HG02678 (cell line): ENCODE measurements around the gene MEGF6.

ENCODE experiments used
- ATAC-seq: cut with Tn5 transposase; IDR thresholded peaks from one replicate; pipeline ENCODE4 v1.9.1; 2021; ENCODE audit warnings: mild to moderate bottlenecking, moderate library complexity; ENCODE audit not compliant: unreplicated experiment

The MEGF6 gene

DNA sequence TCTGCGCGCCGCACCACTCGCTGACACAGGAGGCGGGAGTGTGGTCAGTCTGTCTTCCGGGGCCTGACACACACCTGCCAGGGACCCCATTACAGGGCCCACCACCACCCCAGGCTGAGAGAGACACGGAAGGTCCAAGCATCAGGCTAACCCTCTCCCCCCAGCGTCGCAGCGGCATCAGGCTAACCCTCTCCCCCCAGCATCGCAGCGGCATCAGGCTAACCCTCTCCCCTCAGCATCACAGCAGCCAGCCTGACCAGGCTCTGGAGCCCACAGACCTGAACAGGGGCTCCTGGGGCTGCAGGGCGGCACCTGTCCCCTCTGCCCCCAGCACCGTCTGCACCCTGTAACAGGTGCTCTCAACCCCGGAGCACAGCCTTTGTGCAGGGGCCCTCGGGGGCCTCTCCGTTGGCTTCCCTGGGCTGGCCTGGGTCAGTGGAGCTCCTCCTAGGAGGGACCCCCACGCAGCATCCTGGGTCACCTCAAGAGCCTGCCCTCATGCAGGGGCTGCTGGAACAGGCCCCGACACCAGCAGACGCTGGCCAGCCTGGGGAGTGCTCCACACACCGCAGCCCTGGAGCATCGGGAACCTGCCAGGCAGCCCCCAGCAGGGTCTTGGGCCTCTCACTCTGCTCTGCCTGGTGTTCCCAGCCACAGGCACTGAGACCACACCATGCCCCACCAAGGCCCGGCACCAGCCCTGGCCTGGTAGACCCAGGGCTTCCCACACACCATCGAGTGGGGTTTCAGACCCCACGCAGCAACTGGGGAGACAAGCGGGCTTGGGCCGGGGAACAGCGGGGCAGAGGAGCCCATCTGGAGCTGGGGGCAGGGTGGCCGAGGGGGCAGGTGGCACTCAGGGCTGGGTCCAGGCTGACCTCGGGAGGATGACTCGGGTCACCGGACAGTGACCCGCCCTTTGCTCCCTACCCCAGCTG is 67.0 kb downstream of the MEGF6 start:
- ATAC-seq: no peak

DNA sequence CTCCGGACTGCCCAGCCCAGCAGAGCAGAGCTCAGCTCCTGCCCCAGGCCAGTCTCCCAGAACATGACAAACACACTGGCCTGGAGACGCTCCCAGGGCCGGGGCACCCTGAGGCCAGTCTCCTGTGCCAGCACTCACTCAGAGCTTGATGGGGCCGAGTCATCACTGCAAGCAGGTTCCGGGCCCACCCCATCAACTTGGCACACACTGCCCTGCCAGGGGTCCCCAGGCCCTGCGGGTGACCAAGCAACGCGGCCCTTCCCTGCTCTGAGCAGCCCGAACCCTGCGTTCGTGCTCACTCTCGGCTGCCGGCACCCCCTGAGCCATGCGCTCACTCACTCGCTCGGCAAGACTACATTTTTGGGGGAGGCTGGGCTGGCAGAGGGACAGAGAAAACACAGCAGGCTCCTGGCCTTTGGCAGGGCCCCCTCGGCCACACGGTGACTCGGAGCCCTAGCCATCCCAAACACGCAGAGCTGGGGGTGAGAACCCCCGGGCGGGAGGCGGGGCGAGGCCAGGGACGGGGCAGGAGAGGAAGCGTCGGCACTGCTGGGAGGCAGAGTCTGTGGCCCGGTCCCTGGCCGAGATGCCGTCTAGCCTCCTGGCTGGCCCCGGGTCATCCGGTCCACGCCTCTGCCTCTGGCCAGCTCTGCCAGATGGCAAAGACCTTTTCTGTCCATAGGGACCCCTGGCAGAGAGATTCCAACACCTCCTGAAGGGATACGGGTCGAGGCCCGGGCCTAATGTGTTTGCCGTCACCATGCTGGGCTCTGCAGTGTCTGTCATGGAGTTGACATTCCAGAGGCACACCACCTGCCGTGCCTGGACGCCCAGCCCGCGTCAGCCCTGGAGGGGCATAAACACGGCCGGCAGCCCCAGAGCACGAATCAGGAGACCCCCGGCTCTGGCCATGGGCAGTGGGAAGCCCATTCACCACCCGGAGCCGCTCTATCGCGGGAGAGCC is 68.0 kb downstream of the MEGF6 start:
- no peak for ATAC-seq

DNA sequence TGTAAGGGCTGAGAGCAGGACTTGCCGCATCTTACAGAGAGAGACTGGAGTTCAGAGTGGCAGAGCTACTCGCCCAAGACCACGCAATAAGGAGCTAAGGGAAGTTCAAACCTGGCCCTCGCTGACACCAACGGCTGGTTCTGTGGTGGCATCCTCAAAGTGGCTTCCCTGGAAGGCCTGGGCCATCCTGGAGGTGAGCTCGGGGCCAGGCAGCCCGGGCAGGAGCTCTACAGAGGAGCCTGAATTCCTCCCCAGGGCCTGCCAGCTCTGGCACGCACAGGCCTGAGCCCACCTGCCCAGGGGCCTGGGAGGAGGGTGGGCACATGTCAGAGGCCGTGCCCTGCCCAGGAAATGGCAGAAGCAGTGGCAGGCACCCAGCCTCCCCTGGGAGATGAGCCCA is 68.6 kb downstream of the MEGF6 start:
- no peak for ATAC-seq

DNA sequence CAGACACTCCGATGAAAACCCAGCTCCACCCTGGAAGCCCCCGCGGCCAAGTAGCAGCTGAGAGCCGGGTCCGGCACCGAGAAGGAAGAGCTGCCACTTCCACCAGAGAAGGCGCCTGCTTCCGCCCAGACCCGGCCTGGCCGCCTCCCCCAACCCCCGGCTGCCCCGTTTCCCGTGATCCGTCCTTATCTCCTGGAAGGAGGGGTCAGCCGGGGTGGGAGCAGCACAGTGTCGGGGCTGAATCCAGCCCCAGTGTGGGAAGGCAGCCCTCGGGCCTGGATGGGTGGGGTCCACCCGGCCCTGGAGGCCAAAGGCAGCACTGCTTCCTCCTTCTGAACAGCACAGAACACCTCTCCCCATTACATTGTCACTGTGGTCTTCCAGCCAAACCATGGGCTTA is 69.4 kb downstream of the MEGF6 start:
- no peak for ATAC-seq

DNA sequence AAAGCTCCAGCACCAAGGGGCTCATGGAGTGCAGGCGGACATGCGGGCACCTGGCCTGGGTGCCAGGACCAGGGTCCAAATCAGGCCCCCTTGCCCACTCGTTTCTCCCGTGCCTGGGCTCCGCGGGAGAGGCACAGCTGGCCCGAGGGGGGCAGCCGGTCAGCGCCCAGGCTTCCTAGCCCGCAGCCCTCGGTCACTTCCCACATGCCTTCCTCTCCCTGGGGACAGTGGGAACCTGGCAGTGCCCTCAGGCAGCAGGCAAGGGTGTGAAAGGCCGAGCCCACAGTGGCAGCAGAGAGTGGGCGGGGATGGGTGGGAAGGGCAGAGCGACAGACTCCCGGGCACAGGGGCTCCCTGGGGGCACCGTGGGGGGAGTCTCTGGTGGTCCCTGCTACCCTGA is 69.8 kb downstream of the MEGF6 start:
- no peak for ATAC-seq

DNA sequence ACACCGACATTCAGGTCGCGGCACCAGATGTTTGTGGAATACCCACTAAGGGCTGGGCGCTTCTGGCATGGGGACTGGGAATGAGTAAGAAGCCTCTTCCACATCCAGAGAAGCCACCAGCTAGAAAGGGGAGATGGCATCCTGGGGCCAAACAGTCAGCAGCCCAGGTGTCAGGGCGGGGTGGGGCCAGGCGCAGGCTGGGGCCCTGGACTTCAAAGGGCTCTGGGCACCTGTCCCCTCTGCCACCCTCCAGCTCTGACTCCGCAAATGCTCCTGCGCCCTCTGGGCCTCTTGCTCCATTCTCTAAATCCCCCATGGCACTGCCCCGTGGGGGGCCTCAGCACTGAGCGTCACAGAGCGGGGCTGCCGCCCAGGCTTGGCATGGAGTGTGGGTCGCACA is 70.4 kb downstream of the MEGF6 start:
- ATAC-seq: no peak

DNA sequence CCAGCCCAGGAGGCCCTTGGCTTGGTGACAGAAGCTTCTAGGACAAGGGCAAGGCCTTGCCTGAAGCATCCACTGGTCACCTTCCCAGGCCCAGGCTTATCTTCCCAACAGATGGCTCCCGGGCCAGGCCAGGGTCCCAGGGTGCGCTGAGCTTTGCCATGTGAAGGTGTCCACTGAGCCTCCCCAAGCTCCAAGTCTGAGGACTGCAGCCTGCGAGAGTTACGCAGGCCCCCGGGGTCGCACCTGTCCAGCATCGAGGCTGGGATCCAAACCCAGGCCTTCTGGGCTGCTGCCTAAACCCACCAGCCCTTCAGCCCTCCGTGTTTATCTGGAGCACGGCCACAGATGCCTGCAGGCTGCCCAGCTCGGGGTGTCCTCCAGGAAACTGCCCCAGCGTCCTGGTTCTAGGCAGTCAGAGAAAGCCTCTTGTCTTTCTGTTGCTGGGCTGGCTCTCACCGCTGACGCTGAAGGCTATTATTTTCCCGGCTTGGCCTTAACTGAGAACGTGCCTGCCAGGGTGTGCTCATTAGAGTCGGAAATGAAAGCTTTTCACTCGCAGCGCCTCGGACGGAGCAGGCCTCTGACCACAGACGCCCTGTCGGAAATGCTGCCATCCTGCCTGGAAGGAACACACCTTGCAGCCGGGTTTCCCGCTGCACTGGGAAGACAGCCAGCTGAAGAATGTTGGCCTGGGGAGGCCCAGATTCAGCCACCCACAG is 71.4 kb downstream of the MEGF6 start:
- ATAC-seq: no peak

DNA sequence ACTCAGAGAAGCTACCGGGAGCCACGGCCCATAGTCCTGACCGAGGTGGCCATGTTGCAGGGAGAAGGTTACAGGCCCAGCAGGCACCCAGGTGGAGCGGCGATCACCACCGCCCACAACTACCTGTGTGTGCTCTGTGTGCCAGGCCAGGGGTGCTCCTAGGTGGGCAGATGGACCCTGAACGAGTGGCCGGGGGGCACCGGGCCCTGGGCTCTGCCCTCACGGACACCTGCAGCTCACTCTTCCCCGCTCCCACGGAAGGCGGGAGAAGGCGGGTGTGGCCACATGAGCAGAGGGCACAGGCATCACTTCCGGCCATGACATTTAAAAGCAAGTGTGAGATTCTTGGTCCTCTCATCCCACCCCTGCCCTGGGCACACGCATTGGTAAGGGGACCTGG is 73.9 kb downstream of the MEGF6 start:
- no peak for ATAC-seq

DNA sequence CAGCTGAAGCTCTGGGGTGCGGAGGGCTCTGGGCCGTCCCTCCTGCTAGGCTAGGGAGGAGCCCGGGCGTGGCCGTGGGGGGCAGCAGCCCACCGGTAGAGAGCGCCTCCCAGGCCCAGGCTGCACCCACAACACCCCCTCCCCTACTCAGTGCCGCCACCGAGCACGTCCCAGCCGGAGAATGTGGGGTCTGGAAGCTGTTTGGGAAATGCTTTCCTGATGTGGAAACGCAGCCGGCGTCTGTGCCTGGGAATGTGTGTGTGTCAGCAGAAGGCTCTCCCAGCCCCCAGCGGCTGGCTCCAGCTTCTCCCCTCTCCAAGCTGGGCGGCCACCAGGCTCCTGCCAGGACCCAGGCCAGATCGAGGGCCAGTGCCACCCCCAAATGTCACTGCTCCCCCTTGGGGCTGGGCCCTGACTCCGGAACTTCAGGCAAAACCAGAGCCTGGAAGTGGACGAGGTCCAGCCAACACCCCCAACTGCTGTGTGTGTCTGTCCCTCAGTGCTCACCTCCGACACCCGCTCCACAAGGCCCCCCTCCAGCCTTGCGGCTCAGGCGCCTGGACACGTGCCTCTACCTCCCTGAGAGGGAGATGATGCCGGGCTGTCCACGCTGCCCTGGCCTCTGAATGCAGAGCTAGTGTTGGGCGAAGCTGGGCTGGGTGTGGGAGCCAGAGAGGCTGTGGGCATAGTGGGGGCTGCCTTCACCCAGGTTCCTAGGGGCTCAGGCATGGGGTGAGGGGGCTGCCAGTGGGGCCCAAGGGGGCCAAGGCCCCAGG is 74.7 kb downstream of the MEGF6 start:
- ATAC-seq: no peak

DNA sequence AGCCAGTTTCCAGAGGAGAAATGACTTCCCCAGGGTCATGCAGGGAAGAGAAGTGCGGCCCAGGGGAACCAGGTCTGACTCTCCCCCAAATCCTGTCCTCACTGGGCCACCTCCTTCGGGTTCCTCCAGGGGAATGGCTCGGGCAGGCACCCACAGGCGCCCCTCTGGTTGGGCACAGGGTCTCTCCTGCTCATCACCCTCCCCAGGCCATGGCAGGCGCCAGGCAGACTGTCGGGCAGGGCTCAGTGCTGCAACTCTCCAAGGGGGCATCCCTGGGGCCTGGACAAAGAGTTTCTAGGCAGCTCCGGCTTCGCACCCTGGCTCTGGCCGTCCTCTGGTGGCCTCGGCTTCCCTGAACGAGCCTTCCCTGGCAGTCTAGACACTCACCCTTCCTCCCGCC is 75.6 kb downstream of the MEGF6 start:
- no peak for ATAC-seq

DNA sequence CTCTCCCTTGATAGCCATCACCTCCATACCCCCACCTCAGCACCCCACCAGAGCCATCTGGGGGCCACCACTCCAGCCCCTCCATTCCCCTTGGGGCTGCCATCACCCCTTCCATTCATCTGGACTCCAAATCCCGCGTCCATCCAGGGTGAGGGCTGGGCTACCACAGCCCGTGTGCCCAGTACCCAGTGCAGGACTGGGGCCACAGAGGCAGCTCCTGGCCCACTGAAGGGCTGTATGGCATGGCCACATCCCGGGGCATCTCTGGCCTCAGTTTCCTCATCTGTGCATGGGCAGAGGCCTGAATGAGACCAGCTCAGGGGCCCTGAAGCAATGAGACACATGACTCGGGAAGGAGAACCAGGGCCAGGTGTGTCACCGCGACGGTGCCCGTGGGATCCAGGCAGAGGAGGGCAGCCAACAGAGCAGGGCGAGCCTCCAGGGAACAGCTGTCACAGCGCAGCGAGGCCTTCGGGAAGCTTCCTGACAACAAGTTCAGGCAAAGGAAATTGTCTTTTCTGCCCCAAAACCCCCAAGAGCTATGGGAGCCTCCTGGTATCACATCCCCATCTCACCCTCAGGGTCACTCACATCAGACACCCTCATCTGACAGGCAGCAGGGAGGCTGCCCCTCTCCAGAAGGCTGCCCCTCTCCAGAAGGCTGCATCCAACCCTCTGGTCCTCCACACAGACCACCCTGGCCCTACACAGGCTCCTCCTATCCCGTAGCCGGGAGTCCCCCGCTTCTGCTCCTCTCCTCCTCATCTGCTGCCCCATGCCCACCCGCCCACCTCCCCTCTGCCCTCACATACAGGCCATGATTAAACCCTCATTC is 76.3 kb downstream of the MEGF6 start:
- ATAC-seq: no peak

DNA sequence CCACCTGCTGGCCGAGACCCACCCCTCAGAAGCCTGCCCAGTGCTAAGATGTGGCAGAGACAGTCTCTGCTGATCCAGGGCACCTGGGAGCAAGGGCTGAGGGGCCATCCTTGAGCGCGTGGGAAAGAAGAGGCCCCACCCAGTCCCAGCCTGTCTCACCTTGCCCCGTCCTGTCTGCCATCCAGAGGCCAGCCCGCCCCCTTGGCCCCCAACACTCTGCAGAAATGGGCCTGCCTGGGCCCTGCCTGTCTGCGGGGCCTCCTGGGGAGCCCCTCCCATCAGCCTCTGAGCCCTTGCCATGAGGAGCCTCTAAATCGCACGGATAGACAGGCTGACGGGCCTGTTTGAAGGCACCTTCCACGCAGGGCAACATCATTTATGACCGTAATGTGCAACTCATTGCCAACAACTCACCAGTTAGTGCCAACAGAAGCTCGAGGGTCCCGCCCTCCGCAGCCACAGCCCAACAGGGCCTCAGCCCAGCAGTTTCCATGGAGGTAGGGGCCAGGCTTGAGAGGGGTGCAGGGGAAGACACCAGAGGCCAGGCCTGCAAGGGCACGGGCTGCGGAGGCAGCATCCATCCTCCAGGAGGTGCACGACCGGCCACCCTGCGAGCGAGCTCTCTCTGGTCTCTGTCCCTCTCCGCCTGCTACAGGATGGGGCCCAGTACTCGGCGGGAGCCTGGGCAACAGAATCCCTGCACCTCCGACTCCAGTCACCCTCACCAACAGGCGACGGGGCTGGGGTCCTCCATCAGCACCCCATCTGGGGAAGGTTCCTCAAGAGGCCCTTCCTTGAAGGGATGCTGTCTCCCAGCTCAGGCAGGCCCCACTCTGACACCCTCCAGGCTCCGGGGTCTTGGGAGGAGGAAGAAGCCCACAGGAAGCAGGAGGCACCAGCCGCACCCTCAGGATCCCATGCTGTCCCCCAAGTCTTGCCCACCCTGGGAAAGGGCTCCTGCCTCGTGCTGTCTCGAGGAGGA is 78.0 kb downstream of the MEGF6 start:
- ATAC-seq: no peak

DNA sequence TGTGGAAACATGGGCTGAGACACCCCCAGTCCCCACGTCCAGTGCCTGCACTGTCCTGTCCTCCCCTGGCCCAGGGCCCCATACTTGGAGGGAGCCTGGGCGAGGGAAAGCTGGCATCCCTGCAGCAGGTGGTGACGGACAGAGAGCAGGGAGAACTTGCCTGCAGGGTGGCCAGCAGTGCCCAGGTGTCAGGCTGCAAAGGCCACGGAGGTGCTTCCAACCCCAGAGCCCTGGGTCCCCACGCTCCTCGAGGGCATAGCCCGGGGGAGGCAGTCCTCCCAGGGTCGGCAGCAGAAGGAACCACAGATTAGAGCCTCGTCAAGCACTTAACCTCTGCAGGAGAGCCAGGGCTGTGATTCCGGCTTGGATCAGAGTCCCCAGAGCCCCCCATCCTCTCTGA is 79.4 kb downstream of the MEGF6 start:
- ATAC-seq: no peak

DNA sequence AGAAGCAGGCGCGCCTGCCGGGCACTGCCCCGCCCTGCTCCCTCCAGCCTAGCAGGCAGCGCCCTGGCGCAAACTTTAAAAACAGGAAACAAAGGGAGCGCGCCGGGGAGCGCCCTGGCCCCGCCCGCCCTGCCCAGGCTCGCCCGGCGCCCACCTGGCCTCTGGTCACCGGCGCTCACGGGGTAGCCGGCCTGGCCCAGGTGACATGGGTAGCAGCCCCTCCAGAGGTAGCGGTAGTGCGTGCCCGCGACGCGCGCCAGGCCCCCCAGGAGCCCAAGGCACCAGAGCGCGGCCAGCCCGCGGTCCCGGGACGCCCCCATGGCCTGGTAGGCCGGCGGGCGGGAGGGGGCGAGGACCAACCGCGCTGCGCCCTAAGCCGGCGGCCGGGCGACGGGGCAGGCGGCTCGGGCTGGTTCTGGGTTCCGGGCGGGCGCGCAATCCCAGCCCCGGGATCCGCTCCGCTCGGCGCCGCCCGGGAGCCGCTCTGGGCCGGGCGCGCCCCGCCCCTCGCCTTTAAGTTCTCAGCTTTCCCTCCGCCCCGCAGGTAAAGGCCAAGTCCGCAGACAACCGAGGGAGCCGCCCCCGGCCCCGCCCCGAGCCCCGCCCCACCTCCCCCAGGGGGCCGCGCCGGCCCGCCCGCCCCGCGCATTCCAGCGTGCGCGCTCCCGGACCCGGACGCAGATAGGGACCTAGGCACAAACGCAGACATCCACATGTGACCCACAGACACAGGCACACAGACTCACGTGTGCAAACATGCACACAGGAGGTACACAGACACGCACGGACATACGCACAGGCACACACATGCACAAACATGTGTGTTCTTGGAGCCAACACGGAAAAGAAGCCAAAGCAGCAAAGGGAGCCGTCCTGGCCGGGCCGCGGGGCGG is 80.1 kb downstream of the MEGF6 start:
- ATAC-seq: no peak

DNA sequence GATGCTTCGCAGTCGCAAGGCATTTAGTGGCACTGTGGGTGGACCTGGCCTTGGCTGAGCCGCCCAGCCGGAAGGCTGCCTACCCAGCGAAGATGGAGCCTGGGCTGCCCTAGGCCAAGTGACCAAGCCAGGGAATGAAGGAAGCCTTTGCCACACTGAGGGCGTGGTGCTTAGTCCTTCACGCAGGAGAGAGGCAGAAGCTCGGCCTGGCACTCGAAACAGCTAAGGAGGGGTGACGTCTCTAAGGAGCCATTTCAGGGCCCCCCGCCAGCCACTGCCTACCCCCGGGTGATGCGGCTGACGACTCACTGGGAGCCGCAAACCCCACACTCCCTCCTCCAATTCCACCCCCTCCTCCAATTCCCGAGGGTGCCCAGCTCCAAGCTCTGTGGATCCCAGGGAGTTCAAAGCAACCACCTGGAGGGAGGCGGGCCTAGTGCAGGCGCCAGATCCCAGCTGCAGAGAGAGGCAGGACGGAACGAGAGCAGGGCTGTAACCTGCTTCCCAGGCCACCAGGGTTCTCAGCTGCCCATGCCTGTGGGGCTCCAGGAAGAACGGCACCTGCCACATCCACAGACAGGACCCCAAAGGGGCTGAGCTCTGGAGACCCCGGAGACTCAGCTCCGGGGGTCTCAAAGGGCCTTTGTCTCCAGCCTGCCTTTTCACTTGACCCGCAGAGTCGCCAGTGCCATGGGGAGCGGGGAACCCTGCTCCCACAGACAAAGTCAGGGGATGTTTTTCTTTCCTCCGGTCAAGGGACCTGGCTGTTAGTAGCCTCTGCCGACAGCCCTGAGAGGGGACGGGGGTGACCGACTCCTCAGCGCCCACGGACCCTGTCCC is 81.0 kb downstream of the MEGF6 start:
- no peak for ATAC-seq

DNA sequence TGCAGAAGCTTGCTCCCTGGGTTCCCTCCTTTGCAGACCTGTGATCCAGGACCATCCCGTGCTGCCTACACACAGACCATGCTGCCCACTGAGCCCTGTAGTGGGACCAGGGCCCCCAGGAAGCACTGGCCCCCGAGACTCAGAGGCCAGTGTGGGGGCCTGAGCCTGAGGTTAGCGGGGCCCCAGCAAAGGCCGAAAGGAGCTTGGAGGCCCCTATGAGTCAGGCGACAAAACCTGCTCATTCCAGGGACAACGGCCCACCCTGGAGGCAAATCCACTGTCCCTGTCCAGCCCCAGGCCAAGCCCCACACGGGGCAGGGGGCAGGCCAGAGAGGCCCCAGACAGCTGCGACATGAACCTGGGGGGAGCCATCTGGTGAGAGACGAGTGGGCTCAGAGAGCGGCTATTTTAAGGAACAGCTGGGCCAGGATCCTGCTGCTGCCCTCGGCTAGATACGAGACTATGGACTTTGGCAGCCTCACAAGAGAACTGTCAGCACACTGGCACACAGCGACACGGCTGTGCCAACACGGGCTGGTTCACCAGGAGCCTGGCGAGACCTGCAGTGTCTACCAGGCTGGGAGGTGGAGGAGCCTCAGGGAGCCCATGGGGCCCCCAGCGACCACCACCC is 82.1 kb downstream of the MEGF6 start:
- no peak for ATAC-seq
